ENCODE measurements around the gene DHRS7. TPM values are rescaled to one million over a fixed set of nuclear protein-coding genes. Genes with fewer than 3 reads are reported as not detected.

Gene DHRS7, protein sequence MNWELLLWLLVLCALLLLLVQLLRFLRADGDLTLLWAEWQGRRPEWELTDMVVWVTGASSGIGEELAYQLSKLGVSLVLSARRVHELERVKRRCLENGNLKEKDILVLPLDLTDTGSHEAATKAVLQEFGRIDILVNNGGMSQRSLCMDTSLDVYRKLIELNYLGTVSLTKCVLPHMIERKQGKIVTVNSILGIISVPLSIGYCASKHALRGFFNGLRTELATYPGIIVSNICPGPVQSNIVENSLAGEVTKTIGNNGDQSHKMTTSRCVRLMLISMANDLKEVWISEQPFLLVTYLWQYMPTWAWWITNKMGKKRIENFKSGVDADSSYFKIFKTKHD
- 10 to 100 TPM; 80.8 to 90.9 TPM for total RNA-seq
- long read RNA-seq, transcript DHRS7-209 (7 exons, 1,322 nt), result major isoform, 201 of 211 reads
- long read RNA-seq, partial matches to known transcripts, result 0 of 211 reads
- long read RNA-seq, other reads (novel, unspliced or antisense), result 8 of 211 reads

- DNase-seq (peak; percentile 73 to 84), ATAC-seq (peak; percentile 97)
- intact Hi-C loops (cut with DNase I, micrococcal nuclease), result no loop called here
Measured at GRCh38 chr14:60164712-60165546, at the start of gene DHRS7. TSS of gene DHRS7 (minus strand) at chr14:60165398. CDS start at chr14:60165309, 89 bp downstream.

DNA sequence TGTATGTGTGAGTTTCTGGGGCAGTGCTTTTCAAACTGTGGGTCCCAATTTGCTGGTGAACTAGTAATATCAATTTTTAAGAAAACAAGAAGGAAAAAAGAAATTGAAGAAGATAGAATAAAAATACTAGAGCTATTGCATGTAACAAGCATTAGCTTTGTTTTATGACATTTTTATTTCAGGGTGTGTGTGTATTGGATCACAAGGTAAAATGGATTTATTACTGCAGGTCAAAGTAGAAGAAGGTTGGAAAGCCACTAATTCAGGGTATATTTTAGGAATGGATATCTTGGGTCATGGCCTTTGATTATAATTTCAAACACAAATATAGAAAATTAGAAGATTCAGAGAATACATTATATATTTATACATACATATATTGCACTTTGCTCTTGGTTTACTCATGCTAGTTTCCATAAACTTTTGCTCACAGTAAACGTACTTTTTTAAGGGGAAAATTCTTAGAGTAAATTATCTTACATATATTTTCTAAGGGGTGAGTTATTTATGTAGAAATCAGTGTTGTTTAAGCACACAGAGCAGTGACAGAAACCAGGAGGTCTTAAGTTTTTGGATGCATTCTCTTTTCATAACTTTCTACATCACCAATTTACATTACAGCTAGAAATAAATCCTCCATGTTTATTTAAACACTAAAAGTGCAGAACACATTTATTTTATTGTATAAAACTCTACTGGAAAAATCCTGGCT lies 49.4 kb upstream of the DHRS7 start:
- intact Hi-C loops (cut with DNase I, micrococcal nuclease), result no loop called here
- no peak for DNase-seq
- peak; percentile 85 for ATAC-seq

GRCh38 chr14:60214003-60214402 lies 48.8 kb upstream of the DHRS7 start:
- no peak for DNase-seq
- ATAC-seq, result peak; percentile 65
- intact Hi-C loops (cut with DNase I, micrococcal nuclease), result no loop called here

DNA sequence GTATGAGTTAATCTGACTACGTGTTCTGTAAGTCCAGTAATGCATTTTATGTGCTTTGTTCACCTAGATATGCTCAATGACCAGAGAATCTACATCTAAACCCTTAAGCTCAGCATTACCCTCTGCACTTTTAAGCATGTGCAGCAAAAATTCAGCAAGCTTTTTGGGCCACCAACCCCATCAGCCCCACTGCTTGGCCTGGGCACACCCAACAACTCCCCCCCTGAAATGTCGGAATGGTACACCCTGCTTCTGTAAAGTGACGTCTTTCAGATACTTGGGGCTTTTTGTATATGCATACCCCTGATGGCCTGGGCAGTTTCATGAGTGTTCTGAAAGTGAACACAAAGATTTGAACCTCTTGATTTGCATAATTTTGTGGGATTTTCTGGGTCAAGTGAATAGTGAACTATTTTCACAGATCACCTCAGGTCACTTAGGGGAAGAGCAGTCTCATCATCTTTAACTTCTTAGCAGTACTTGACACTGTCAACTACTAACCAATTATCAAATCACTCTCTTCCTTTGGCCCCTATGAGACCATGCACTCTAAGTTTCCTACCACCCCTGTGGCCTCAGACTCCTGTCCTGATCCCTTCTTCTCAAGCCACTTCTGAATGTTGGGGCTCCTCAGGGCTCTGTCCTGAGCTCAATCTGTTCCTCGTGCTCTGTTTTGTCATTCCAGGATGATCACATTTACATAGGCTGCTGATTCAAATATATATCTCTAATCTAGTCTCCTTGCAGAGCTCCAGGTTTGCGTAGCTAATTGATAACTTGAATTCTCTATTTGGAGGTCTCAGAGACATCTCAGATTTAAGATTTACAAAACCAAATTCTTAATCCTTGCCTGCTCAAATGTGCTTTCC lies 47.5 kb upstream of the DHRS7 start:
- no peak for ATAC-seq
- DNase-seq, result no peak
- intact Hi-C loops (cut with DNase I, micrococcal nuclease), result no loop called here

GRCh38 chr14:60211153-60211552 lies 46.0 kb upstream of the DHRS7 start:
- DNase-seq (no peak), ATAC-seq (no peak)
- intact Hi-C loops (cut with DNase I, micrococcal nuclease), result no loop called here

GRCh38 chr14:60210703-60211102 lies 45.5 kb upstream of the DHRS7 start:
- intact Hi-C loops (cut with DNase I, micrococcal nuclease), result no loop called here
- DNase-seq (no peak), ATAC-seq (no peak)

- intact Hi-C loops (cut with DNase I, micrococcal nuclease), result no loop called here
- DNase-seq (no peak), ATAC-seq (no peak)
Measured at GRCh38 chr14:60206837-60207533, 41.8 kb upstream of the DHRS7 start.

DNA sequence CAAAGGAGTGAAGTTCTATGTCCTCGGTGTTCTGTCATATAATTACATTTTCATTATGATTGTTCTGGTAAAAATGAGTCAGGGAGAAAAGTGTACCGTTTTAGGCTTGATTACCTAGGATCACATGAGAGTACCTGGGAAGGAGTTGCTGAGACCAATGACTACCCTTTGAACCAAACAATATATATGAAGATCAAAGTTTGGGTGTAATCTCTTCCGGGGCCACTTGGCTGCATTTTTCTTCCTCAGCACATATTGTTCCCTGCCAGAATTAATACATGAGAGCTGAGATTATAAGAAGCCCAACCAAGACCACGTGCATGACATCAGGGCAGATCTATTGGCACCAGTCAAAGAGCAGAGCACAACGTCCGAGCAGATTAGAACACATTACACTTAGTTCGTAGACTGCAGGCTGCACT lies 41.1 kb upstream of the DHRS7 start:
- no peak for DNase-seq
- intact Hi-C loops (cut with DNase I, micrococcal nuclease), result no loop called here
- ATAC-seq, result peak; percentile 59

- ATAC-seq, result no peak
- intact Hi-C loops (cut with DNase I, micrococcal nuclease), result no loop called here
Measured at GRCh38 chr14:60204843-60205774, 39.9 kb upstream of the DHRS7 start.

DNA sequence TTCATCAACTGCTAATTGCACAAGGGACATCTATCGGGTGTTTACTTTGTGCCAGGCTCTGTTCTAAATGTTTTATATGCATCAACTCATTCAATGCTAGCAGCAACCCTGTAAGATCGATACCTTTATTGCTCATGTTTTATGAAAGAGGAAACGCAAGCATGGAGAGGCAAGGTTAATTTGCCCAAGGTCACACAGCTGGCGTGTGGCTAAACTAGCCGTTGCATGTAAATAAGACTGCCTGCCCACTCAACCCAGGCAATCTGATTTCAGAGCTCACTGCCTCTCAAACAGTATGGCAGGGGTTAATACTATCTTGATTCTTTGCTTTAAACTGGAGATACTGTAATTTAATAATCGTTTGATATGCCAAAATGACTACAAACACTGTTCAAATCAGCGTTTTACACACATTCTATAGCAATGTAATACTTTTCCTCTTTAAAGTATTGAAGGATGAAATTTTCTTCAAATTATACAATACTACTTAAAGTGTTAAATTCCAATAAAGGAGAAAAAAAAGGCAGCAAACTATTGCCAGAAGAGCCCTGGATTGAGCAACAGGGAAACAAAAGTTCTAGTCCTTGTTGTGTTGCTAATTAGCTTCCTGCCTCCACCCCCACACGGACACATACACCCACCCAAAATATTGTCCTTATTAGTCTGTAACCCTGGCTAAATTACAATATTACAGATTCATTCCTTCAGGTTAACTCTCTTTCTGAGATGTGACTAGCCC lies 39.1 kb upstream of the DHRS7 start:
- ATAC-seq, result peak; percentile 76
- intact Hi-C loops (cut with DNase I, micrococcal nuclease), result no loop called here
- DNase-seq, result peak in 1 of 2 donors; percentile 35

More at GRCh38 chr14:60204843-60205774, 39.9 kb upstream of the DHRS7 start:
- no peak for DNase-seq

GRCh38 chr14:60199321-60199720 lies 34.1 kb upstream of the DHRS7 start:
- no peak for DNase-seq
- intact Hi-C loops (cut with DNase I, micrococcal nuclease), result no loop called here
- ATAC-seq, result no peak

DNA sequence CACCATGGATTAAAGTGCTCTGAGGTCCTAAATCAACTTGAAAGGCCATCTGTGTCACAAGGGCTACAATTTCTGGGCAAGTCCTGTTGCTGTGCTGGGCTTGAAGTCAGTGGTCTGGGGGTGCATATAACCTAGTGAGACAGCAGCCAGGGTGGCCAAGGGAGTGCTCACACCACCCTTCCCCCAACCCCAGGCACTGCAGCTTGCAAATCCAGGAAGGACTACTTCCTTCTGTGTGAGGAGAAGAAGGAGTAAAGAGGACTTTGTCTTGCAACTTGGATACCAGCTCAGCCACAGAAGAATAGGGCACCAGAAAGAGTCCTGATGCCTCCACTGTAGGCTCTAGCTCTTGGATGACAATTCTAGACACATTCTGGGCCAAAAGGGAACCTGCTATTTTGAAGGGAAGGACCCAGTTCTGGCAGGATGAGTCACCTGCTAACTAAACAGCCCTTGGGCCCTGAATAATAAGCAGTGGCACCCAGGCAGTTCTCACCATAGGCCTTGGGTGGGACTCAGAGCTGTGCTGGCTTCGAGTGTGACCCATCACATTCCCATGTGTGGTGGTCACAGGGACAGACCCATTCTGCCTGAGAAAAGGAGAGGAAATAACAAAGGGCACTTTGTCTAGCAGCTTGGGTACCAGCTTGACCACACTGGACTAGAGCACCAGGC lies 32.6 kb upstream of the DHRS7 start:
- intact Hi-C loops (cut with DNase I, micrococcal nuclease), result no loop called here
- DNase-seq (peak in 1 of 2 donors; percentile 12), ATAC-seq (peak; percentile 80)

- ATAC-seq (no peak), DNase-seq (no peak)
- intact Hi-C loops (cut with DNase I, micrococcal nuclease), result no loop called here
Measured at GRCh38 chr14:60196291-60196690, 31.1 kb upstream of the DHRS7 start.

- intact Hi-C loops (cut with DNase I, micrococcal nuclease), result no loop called here
- ATAC-seq (peak; percentile 80), DNase-seq (no peak)
Measured at GRCh38 chr14:60195179-60195810, 30.1 kb upstream of the DHRS7 start.
